ENCODE data around the gene TMEM109. TPM values are rescaled to one million over a fixed set of nuclear protein-coding genes. Genes with fewer than 3 reads are reported as not detected.

TMEM109 gene, protein sequence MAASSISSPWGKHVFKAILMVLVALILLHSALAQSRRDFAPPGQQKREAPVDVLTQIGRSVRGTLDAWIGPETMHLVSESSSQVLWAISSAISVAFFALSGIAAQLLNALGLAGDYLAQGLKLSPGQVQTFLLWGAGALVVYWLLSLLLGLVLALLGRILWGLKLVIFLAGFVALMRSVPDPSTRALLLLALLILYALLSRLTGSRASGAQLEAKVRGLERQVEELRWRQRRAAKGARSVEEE
- total RNA-seq = 100 to 1,000 TPM; 107 to 132 (median 120) TPM

DNA sequence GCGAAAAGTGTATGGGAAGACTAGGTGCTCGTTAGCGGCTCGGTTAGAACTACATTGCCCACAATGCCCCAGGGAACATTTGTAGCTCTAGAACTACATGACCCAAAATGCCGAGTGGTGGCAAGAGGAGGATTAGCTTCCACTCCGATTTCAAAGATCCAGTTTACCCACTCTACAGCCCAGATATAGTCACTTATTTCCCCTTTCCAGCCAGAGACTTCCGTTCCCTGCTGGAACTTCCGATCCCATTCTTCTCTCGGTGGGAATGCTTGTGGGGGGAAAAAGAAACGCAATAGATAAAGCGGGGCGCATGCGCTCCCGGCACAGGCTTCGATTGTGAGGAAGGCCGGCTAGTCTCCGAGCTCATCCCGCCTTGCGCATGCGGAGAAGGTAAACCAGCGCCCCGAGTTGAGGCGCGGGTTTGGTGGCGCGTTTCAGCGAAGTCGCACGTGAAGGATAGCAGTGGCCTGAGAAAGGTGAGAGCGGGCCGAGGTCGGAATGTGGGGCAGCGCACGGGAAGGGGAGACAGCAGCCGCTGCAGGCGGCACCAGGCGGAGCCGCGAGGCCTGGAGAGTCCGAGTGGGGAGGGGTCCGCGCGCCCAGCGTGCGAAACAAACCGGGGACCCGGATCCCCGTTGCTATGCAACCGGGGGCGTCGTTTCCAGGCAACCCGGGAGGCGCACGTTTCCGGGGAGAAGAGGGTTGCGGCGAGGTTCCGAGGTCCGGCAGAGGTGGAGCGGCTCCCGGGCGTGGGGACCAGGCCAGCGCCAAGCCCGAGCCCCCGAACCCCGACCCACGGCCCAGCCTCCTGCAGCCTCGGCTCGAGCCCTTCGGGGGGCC, at the start of gene TMEM109:
Gene TMEM109, plus strand, starts transcription at position 366 of the 840 bp plus-strand sequence. CDS start 5,536 bp downstream, outside the sequence.
- Histone ChIP-seq H3K4me1 (peaks cover 0 to 56% (median 16%) of the 10 kb centered on the region in 3 donors), H3K27ac (peak within 1 kb of the TSS; percentile 93 to 97 (median 97)), H3K4me3 (peak within 1 kb of the TSS; percentile 75 to 95), H3K36me3 (no peaks in the 10 kb centered on the region), H3K9me3 (no peaks in the 10 kb centered on the region), H3K27me3 (no peaks in the 10 kb centered on the region)
- WGBS, 2 donors (ENCODE audit: low coverage in 1 of 2) = 0% methylated on average over 7 to 16 of the region's 70 CpGs
- ATAC-seq = peak; percentile 89
- TF ChIP-seq, protein P1, sequence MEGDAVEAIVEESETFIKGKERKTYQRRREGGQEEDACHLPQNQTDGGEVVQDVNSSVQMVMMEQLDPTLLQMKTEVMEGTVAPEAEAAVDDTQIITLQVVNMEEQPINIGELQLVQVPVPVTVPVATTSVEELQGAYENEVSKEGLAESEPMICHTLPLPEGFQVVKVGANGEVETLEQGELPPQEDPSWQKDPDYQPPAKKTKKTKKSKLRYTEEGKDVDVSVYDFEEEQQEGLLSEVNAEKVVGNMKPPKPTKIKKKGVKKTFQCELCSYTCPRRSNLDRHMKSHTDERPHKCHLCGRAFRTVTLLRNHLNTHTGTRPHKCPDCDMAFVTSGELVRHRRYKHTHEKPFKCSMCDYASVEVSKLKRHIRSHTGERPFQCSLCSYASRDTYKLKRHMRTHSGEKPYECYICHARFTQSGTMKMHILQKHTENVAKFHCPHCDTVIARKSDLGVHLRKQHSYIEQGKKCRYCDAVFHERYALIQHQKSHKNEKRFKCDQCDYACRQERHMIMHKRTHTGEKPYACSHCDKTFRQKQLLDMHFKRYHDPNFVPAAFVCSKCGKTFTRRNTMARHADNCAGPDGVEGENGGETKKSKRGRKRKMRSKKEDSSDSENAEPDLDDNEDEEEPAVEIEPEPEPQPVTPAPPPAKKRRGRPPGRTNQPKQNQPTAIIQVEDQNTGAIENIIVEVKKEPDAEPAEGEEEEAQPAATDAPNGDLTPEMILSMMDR (IDR thresholded peaks at IDR 0.05) = peak in 1 of 4 experiments; percentile 33
- TF ChIP-seq POLR2A (IDR thresholded peaks at IDR 0.05) = peak; percentile 16 to 44
- no peak for TF ChIP-seq EP300 (IDR thresholded peaks at IDR 0.05)
- TF ChIP-seq POLR2AphosphoS5 (IDR thresholded peaks at IDR 0.05) = peak; percentile 49

DNA sequence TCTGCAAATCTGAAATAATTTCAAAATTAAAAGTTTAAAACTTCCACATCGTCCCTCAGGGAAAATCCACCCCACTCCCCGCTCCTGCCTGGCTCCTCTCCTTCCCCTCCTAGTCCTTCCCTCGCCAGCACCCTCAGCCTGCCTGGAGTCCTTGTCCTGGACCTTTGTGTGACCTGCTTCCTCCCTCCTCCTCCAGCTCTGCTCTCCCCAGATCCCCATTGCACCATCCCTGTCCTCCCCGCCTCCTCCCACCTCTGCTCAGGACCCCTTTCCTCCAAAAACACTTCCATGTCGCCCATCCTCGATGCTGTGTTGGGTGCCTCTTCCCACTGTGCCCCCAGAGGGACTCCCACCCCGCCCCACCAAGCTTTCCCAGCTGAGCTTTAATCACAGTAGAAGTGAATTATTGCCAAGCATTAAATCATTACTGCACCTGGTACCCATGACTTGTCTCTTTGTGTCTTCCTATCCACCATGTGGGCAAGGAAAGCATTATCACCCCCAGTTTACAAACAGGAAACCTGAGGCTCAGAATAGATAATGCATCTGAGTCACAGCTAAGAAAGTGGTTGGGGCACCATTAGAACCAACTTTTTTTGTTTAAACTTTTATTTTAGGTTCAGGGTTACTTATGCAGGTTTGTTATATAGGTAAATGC, 49.0 kb upstream of the TMEM109 start:
- ATAC-seq = no peak
- H3K4me1 ChIP-seq = peaks cover 0 to 5% (median 0%) of the 10 kb centered on the region in 3 donors
- H3K36me3 ChIP-seq = no peaks in the 10 kb centered on the region
- TF ChIP-seq POLR2AphosphoS5 (IDR thresholded peaks at IDR 0.05) = no peak
- no peak for TF ChIP-seq EP300 (IDR thresholded peaks at IDR 0.05)
- TF ChIP-seq, protein P1 (IDR thresholded peaks at IDR 0.05) = no peak
- TF ChIP-seq POLR2A (IDR thresholded peaks at IDR 0.05) = no peak
- no peak overlapping the region for H3K27ac ChIP-seq
- no peaks in the 10 kb centered on the region for H3K9me3 ChIP-seq
- H3K27me3 ChIP-seq = peaks cover 4% of the 10 kb centered on the region
- 76 to 78% methylated on average over 4 to 6 of the region's 7 CpGs for WGBS, 2 donors (ENCODE audit: low coverage in 1 of 2)
- H3K4me3 ChIP-seq = no peak overlapping the region

DNA sequence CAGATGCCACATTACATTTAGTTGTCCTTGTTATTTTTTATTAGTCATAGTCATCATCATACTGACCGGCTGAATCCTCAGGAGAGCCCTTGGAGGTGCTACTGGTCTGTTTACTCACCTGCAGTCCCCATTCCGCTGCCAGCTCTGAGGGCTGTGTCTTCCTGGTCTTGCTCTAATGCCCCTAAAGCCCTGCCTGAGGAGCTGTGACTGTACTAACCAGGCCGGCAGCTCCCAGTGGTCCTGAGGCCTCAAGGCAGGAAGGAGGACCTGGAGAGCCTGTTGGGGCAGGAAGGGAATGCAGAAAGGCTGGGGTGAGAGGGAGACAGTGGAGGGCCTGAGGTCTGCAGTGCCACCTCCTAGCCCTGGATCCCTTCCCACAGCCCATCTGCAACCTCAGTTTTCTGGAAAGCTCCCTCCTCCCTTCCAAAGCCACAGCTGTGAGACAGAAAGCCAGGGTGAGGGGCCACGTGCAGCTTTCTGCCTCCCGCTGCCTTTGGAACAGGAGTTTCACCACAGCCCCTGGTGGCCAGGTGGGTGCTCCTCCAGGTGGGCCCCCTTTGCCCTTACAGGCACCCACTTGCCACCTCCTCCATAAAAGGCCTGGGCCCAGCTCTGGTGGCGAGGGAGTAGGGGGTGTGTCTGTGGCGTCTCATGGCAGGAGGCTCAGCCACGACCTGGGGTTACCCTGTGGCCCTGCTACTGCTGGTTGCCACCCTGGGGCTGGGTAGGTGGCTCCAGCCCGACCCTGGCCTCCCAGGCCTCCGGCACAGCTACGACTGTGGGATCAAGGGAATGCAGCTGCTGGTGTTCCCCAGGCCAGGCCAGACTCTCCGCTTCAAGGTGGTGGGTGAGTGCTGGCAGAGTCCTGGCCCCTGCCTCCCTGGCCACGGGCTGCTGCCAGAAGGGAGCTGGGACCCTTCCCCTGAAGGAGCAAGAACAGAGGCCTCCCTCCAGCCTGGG, 46.8 kb upstream of the TMEM109 start, which contains the start of gene ZP1:
Gene ZP1, plus strand, starts transcription at position 632 of the 960 bp plus-strand sequence. Its CDS starts 20 bp downstream, at position 652.
- no peak for TF ChIP-seq POLR2A (IDR thresholded peaks at IDR 0.05)
- no peak for ATAC-seq
- H3K36me3 ChIP-seq = no peaks in the 10 kb centered on the region
- H3K27me3 ChIP-seq = no peaks in the 10 kb centered on the region
- no peak within 1 kb of the TSS for H3K4me3 ChIP-seq
- no peak within 1 kb of the TSS for H3K27ac ChIP-seq
- peaks cover 0 to 27% (median under 1%) of the 10 kb centered on the region in 3 donors for H3K4me1 ChIP-seq
- H3K9me3 ChIP-seq = no peaks in the 10 kb centered on the region
- 71 to 74% methylated on average over 2 to 4 of the region's 13 CpGs for WGBS, 2 donors (ENCODE audit: low coverage in 1 of 2)

DNA sequence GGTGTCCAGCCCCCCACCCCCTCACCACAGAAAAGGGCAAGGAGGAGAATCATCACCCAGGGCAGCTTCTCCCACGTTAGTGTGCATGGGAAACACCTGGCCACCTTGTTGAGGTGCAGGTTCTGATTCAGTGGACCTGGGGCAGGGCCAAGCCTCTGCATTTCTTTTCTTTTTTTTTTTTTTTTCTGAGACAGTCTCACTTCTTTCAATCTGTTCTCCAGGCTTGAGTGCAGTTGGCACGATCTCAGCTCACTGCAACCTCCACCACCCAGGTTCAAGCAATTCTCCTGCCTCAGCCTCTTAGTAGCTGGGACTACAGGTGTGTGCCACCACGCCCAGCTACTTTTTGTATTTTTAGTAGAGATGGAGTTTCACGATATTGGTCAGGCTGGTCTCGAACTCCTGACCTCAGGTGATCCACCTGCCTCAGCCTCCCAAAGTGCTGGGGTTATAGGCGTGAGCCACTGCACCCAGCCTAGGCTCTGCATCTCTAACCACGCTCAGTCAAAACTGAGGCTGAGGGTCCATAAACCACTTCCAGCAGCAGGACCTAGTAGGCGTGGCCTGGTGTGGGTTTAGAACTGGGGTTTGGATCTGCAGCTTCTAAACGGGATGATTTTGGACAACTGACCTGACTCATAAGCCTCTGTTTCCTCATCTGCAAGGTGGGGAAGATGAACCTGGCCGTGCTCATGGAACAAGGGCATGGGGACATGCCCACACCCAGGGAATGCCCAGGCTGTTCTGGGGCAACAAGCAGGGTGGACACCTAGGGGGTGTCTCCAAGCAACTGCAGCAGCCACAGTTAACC, 45.9 kb upstream of the TMEM109 start:
- H3K27ac ChIP-seq = no peak overlapping the region
- H3K36me3 ChIP-seq = no peaks in the 10 kb centered on the region
- ATAC-seq = no peak
- H3K27me3 ChIP-seq = no peaks in the 10 kb centered on the region
- no peaks in the 10 kb centered on the region for H3K9me3 ChIP-seq
- 72 to 92% methylated on average over 2 to 5 of the region's 10 CpGs for WGBS, 2 donors (ENCODE audit: low coverage in 1 of 2)
- no peak overlapping the region for H3K4me3 ChIP-seq
- TF ChIP-seq EP300 (IDR thresholded peaks at IDR 0.05) = no peak
- no peak for TF ChIP-seq POLR2A (IDR thresholded peaks at IDR 0.05)
- no peak for TF ChIP-seq POLR2AphosphoS5 (IDR thresholded peaks at IDR 0.05)
- TF ChIP-seq, protein P1 (IDR thresholded peaks at IDR 0.05) = no peak
- H3K4me1 ChIP-seq = peaks cover 0 to 36% (median 6%) of the 10 kb centered on the region in 3 donors
